ENCODE results near the gene C10orf71. TPM values are rescaled to one million over a fixed set of nuclear protein-coding genes. Genes with fewer than 3 reads are reported as not detected.

The C10orf71 gene
- polyA plus RNA-seq, 12 donors, result 10.9 to 48.1 (median 33.4) TPM; not detected in 1

DNA sequence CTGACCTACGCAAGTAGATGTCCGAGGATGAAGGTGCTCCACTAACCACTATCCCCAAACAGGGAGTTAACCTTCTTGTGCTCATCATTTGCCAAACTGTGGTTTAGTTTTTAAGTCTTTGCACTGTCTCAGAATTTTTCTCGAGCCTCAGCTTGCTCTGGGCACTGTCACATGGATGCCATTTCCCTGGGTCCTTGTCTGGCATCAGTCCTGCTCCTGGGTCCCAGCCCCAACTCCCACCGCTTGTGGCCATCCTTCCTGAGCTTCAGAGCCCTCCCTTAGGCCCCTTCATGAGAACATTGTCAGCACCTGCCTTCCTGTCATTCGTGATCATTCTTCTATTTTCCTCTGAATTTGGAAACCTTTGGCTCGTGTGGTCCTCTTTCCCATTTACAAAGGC, 33.8 kb downstream of the C10orf71 start:
- DNase-seq, result no peak

DNA sequence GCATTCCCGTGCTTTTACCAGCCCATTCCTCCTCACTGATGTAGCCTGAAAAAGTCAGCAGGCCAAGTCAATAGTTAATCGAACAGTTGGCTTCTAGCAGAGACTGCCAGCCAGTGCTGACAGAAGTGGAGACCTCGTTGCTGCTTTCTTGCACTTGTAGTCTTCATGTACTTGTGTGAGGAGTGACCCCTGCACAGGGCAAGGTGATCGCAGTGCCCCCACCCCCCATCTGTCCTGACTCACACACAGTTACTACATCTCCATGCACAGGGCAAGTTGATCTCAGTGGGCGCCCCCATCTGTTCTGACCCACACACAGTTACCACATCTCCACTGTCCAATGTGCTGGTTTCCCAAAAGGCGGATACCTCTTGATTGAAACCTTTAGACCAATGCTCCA, 34.2 kb downstream of the C10orf71 start:
- DNase-seq, result no peak

DNA sequence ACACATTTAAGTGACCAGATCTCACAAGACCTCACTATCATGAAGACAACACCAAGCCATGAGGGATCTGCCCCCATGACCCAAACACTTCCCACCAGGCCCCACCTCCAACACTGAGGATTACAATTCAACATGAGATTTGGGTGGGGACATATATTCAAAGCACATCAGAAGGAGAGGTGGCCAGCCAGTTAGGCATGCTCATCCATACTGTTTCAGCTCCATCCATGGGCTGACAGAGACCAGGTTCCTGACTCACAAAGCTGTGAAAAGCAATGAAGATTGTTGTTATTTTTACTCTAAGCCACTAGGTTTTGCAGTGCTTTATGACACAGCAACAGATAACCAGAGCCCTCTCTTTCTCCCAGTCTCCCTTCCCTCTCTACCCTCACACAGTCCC, 36.0 kb downstream of the C10orf71 start:
- DNase-seq, result no peak

DNA sequence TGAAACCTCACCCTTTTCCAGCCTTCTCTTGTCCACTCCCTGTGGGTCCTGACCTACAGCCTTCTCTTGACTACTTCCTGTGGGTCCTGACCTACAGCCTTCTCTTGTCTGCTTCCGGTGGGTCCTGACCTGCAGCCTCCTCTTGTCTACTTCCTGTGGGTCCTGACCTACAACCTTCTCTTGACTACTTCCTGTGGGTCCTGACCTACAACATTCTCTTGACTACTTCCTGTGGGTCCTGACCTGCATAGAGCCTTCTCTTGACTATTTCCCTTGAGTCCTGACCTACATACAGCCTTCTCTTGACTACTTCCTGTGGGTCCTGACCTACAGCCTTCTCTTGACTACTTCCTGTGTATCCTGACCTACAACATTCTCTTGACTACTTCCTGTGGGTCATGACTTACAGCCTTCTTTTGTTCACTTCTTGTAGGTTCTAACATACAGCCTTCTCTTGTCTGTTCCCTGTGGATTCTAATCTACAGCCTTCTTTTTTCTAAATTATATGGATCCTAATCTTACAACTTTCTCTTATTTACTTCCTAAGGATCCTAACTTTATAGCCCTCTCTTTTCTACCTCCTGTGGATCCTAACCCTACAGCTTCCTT, 36.5 kb downstream of the C10orf71 start:
- DNase-seq, result no peak

DNA sequence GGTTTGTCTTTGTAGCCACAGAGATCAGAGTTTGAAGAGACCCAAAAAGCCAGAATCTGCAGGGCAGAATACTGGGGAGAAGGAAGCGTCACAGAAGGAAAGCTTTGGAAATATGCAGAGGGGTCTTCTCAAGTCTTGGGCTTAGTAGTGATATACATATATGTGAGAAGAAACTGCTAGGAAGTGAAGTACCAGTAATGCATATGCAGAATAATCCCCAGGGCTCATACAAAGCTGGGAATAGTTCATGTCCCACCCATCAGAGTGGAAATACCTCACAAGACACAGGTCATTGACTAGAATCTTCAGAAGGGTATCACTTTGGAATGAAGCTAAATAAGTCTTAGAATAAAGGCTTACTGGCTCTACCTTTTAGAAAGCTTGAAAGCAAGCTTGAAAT, 39.6 kb downstream of the C10orf71 start:
- no peak for DNase-seq

DNA sequence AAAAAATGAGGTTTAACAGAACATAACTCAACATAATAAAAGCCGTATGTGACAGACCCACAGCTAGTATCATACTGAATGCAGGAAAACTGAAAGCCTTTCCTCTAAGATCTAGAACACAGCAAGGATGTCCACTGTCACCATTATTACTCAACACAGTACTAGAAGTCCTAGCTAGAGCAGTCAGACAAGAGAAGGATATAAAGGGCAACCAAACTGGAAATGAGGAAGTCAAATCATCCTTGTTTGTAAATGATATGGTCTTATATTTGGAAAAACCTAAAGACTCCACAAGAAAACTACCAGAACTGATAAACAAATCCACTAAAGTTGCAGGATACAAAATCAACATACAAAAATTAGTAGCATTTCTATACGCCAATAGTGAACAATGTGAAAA, 45.9 kb downstream of the C10orf71 start:
- DNase-seq, result no peak

- DNase-seq, result no peak
Observed at GRCh38 chr10:49347342-49347741, 48.4 kb downstream of the C10orf71 start.

DNA sequence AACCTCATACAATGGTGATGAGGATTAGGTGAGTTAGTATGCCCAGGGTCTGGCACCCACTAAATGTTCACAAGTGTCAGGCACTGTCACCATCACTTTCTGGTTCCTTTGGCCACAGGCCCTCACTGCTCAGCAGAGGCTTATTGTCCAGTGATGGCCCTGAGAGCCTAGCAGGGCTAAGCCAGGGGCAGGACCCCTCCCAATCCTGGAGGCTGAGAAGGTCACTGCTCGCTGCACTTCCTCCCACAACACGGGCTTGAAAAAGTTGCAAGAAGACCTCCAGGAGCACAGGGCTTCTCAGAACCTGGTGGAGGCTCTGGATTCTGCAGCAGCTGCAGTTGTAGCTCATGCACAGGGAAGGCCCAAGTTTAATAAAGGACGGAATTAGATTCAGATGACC, 48.9 kb downstream of the C10orf71 start:
- DNase-seq, result no peak

- DNase-seq, result no peak
Observed at GRCh38 chr10:49348593-49348992, 49.6 kb downstream of the C10orf71 start.

DNA sequence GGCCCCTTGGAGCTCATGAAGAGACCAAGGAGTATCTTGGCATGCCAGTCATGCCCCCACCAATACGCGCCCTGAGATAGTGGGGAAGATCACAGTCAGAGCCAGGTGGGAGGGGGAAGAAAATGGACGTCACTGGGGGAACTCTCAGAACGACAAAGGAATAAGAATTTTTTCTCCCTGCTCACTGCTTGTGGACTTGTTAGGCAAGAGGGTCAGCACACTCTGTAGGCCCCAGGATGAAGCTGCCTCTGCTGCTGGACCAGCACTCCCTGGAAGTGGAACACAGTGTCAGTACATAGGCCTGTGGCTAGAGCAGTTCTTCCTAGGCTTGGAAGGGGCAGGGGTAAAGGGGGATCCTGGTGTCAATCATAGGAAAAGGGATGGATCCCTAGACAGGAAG, 50.4 kb downstream of the C10orf71 start:
- DNase-seq, result no peak

DNA sequence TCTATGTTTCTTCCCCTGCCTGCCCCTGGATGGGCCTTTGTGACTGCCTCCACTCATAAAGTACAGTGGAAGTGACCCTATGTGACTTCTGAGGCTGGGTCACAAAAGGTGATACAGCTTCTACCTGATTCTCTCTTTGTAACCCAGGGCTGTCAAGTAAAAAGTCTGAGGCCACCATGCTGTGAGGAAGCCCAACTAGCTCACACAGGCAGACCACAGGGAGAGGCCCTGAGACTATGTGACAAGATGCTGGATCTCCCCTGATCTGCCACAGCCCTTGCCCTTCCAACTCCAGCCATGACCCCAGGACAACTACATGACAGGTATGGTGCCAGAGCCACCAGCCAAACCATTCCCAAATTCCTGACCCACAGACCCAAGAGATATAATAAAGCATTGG, 51.2 kb downstream of the C10orf71 start:
- no peak for DNase-seq

GRCh38 chr10:49350846-49351532, 52.0 kb downstream of the C10orf71 start:
- no peak for DNase-seq

DNA sequence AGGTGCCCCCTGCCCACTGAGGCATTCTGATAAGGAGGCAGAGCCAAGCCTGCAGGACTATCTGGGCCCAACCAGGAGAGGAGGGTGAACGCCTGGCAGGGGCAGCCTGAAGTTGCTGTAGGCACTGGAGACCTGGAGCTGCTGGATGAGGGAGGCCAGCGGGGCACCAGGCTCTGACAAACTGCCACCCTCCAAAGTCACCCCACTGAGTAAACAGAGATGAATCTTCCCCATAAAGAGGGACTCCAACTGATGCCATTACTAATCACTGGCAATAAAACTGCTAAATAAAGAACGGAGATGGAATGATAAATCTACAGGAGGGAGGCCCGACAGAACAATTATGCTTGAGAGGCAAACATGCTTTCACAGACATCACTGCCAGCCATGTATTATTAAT, 52.7 kb downstream of the C10orf71 start:
- no peak for DNase-seq

DNA sequence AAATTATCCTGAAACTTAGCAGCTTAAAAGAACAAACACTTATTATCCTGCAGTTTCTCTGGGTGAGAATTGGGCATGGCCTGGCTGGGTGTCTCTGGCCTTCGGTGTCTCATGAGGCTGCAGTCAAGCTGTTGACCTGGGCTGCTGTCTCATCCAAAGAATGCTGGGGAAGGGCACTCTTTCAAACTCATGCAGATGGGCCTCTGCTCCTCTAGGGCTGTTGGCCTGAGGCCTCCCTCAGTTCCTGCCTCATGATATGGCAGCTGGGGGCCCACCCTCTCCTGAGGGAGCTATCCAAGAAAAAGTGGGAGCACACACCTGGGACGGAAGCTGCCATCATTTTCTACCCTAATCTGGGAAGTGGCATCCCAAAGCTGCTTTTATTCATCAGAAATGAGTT, 53.4 kb downstream of the C10orf71 start:
- DNase-seq, result no peak

DNA sequence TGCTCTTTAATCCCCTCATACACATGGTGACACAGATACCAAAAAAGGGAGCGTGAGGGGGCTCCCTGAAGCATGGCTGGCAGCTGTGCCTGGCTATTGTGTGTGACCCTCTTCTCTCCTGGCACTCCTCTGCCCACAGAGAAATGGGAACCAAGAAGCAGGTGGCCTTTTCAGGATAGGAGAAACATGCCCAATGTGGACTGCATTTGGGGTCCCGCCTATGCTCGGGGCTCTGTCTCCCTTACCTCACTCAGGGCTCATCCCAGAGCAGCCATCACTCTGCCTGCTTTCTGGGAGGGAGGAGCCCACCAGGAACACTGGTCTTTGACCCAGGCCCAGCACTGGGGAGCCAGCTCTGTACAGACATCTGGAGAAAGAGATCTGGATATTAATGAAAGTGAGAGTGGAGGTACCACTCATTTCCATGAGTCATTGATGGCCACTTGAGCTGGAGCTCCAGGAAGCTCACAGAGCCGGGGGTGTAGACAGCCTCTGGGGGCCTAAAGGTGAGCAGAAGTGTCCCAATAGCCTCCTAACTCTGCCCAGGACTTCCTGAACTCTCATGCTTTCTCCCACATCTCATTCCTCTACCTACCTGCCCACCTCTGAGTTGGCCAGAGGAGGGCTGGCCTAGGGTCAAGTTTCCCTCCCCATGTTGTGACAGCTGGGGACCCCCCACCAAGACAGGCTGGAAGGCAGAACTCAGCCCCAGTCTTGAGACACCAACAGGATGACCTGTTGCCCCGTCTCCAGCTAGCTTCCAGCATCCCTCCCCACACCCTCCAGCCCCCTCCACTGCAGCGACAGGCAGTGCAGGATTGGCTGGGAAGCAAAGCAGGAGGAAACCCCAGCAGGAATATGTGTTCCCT, 54.3 kb downstream of the C10orf71 start:
- DNase-seq, result no peak

DNA sequence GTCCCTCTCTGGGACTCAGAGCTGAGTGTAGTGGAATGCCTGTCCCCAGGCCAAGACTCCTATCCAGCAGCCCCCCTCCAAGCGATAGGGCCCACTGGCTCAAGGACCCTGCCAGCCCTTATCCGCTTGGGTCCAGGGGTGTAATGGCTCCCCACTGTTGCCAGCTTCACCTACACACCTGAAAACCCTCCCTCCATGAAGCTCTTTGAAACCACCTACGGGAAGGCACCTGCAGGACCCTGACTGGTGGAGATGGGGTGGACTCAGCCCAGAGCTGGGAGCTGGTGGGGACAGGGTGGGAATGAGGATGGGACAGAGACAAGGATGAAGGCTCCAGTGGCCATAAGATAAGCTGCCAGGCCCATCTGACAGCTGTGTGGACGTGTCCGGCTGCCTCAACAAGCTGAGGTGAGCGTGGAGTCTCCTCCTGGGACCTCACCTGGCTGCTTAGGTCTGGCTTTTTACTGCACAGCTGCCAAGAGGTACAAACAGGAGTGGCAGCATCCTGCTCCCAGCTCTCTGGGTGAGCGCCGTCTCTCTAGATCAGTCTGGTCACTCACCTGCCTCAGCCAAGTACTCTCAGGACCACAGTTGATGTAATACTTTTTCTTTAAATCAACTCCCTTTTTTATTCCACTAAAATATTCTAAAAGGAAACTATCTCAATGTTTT, 55.1 kb downstream of the C10orf71 start:
- DNase-seq, result no peak

DNA sequence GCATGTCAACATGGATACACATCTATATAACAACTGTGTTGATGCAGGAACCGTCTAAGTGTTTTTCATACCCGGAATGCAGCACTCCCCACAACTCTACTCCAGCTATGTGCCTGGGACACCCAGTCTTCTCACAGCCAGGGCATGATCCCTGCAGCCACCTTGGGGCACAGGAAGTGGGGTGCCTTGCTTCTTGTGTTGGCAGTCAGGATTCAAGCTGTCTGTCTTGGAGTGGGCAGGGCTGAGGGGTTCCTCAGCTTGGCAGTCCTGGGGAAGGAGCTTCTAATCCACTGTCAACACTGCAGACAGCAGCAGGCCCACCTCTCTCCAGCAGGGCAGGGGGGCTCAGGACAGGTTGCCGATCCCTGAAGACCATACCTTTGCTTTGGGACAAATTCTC, 55.6 kb downstream of the C10orf71 start:
- no peak for DNase-seq

GRCh38 chr10:49355221-49355620, 56.3 kb downstream of the C10orf71 start:
- no peak for DNase-seq

- no peak for DNase-seq
Observed at GRCh38 chr10:49356181-49356580, 57.2 kb downstream of the C10orf71 start.

GRCh38 chr10:49356944-49357343, 58.0 kb downstream of the C10orf71 start:
- DNase-seq, result no peak

DNA sequence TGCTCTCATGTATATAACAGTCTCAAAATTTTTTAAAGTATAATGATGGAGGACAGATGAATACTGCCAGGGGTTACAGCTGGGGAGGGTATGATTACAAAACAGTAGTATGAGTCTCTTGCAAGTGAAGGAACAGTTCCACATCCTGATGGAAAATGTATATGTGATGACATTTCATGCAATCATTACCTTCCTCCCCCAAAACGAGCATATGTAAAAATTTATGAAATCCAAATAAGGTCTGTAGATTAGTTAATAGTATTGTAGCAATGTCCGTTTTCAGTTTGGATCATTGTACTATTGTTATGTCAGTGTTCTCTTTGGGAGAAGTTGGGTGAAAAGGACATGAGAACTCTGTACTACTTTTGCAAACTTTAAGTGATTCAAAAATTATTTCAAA, 58.9 kb downstream of the C10orf71 start:
- no peak for DNase-seq
